OCI-LY1 (cell line): ENCODE data around the gene CYBB.

Experiments
- H2AFZ ChIP-seq: fragments of 200-600 bp; sonication (generic), shearing (Covaris generic); 2 replicates; pipeline ENCODE4 v1.6.0; 2014; ENCODE audit warnings: antibody characterized with exemption, mild to moderate bottlenecking, low read length
- H3F3A ChIP-seq: fragments of 200-600 bp; sonication (generic), shearing (Covaris generic); 2 replicates; pipeline ENCODE4 v1.6.0; 2014; ENCODE audit warnings: mild to moderate bottlenecking, antibody characterized with exemption, low read length, moderate library complexity; ENCODE audit not compliant: insufficient read depth
- H3K27ac ChIP-seq: fragments of 200-600 bp; sonication (generic); 2 replicates; pipeline ENCODE4 v1.5.1; 2014; ENCODE audit warnings: low read length, mixed run types, mild to moderate bottlenecking, low read depth; ENCODE audit not compliant: poor library complexity, severe bottlenecking
- H3K27me3 ChIP-seq: fragments of 200-600 bp; sonication (generic); 2 replicates; pipeline ENCODE4 v1.6.0; 2014; ENCODE audit warnings: antibody characterized with exemption, mild to moderate bottlenecking, low read length, moderate library complexity; ENCODE audit not compliant: insufficient read depth
- H3K36me3 ChIP-seq: fragments of 200-600 bp; sonication (generic); 2 replicates; pipeline ENCODE4 v1.6.1; 2014; ENCODE audit warnings: mild to moderate bottlenecking, antibody characterized with exemption, low read length, moderate library complexity, mixed read lengths; ENCODE audit not compliant: insufficient read depth
- H3K4me1 ChIP-seq: fragments of 200-600 bp; sonication (generic); 2 replicates; pipeline ENCODE4 v1.5.1; 2014; ENCODE audit warnings: mild to moderate bottlenecking, low read length, moderate library complexity; ENCODE audit not compliant: insufficient read depth, severe bottlenecking
- H3K4me2 ChIP-seq: fragments of 200-600 bp; sonication (generic), shearing (Covaris generic); 2 replicates; pipeline ENCODE4 v1.6.1; 2014; ENCODE audit warnings: low read length
- H3K4me3 ChIP-seq: fragments of 200-600 bp; sonication (generic); 2 replicates; pipeline ENCODE4 v1.5.1; 2014; ENCODE audit warnings: low read length, low read depth, mild to moderate bottlenecking, mixed read lengths; ENCODE audit not compliant: poor library complexity, severe bottlenecking
- H3K79me2 ChIP-seq: fragments of 200-600 bp; shearing (Covaris generic); 2 replicates; pipeline ENCODE4 v1.6.1; 2016; ENCODE audit warnings: mixed run types, low read length, mixed read lengths; ENCODE audit not compliant: insufficient read depth
- H3K9ac ChIP-seq: fragments of 200-600 bp; sonication (generic), shearing (Covaris generic); 2 replicates; pipeline ENCODE4 v1.6.1; 2014; ENCODE audit warnings: mild to moderate bottlenecking, low read length, mixed read lengths
- H3K9me2 ChIP-seq: fragments of 200-600 bp; sonication (generic), shearing (Covaris generic); 2 replicates; pipeline ENCODE4 v1.6.1; 2014; ENCODE audit warnings: low read depth, mild to moderate bottlenecking, low read length, mixed read lengths
- H3K9me3 ChIP-seq: fragments of 200-600 bp; shearing (Covaris generic); 2 replicates; pipeline ENCODE4 v1.6.1; 2014; ENCODE audit warnings: low read length, mixed read lengths
- H4K20me1 ChIP-seq: fragments of 200-600 bp; sonication (generic), shearing (Covaris generic); 2 replicates; pipeline ENCODE4 v1.6.0; 2016; ENCODE audit warnings: mild to moderate bottlenecking, low read length; ENCODE audit not compliant: insufficient read depth
- EZH2 ChIP-seq: fragments of 200-600 bp; sonication (generic), shearing (Covaris generic); IDR thresholded peaks from 2 replicates; pipeline ENCODE4 v1.8.0; 2017; ENCODE audit warnings: borderline replicate concordance, mixed run types, mild to moderate bottlenecking, antibody characterized with exemption, low read length, moderate library complexity, mixed read lengths
- TF ChIP-seq, protein P1 (sequence below): fragments of 200-600 bp; sonication (generic), shearing (Covaris generic); IDR thresholded peaks from 2 replicates; pipeline ENCODE4 v1.5.1; 2017; ENCODE audit warnings: mild to moderate bottlenecking, antibody characterized with exemption, low read length, moderate library complexity, mixed read lengths

The CYBB gene

GRCh38 chrX:37783305-37783704 is 3.4 kb downstream of the CYBB start:
- H3F3A ChIP-seq = no peaks in the 10 kb centered on the region
- H3K4me3 ChIP-seq = no peak overlapping the region
- H3K9me2 ChIP-seq = no peaks in the 10 kb centered on the region
- H3K27me3 ChIP-seq = no peaks in the 10 kb centered on the region
- no peak overlapping the region for H3K4me2 ChIP-seq
- no peak overlapping the region for H2AFZ ChIP-seq
- no peaks in the 10 kb centered on the region for H3K36me3 ChIP-seq
- no peaks in the 10 kb centered on the region for H3K9me3 ChIP-seq
- no peak overlapping the region for H3K9ac ChIP-seq
- no peaks in the 10 kb centered on the region for H4K20me1 ChIP-seq
- H3K27ac ChIP-seq = peak overlapping the region; percentile 60
- TF ChIP-seq, protein P1, sequence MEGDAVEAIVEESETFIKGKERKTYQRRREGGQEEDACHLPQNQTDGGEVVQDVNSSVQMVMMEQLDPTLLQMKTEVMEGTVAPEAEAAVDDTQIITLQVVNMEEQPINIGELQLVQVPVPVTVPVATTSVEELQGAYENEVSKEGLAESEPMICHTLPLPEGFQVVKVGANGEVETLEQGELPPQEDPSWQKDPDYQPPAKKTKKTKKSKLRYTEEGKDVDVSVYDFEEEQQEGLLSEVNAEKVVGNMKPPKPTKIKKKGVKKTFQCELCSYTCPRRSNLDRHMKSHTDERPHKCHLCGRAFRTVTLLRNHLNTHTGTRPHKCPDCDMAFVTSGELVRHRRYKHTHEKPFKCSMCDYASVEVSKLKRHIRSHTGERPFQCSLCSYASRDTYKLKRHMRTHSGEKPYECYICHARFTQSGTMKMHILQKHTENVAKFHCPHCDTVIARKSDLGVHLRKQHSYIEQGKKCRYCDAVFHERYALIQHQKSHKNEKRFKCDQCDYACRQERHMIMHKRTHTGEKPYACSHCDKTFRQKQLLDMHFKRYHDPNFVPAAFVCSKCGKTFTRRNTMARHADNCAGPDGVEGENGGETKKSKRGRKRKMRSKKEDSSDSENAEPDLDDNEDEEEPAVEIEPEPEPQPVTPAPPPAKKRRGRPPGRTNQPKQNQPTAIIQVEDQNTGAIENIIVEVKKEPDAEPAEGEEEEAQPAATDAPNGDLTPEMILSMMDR = no peak
- no peak for TF ChIP-seq EZH2
- H3K4me1 ChIP-seq = peaks cover 83% of the 10 kb centered on the region
- no peaks in the 10 kb centered on the region for H3K79me2 ChIP-seq

- Histone ChIP-seq H3K9me2 (no peaks in the 10 kb centered on the region), H3K79me2 (no peaks in the 10 kb centered on the region), H3K27me3 (no peaks in the 10 kb centered on the region), H4K20me1 (no peaks in the 10 kb centered on the region), H2AFZ (peak overlapping the region; percentile 49; the same call in 1 of the 2 replicates), H3K4me2 (peak overlapping the region; percentile 37; the same call in 1 of the 2 replicates), H3F3A (no peaks in the 10 kb centered on the region), H3K4me3 (peak overlapping the region; percentile 18), H3K36me3 (no peaks in the 10 kb centered on the region), H3K9me3 (no peaks in the 10 kb centered on the region), H3K4me1 (peaks cover 77% of the 10 kb centered on the region), H3K9ac (peak overlapping the region; percentile 20; the same call in 1 of the 2 replicates), H3K27ac (peak overlapping the region; percentile 83)
- TF ChIP-seq EZH2 = no peak
- TF ChIP-seq, protein P1 = no peak
These were observed 5.7 kb downstream of the CYBB start for GRCh38 chrX:37785569-37785968.

DNA sequence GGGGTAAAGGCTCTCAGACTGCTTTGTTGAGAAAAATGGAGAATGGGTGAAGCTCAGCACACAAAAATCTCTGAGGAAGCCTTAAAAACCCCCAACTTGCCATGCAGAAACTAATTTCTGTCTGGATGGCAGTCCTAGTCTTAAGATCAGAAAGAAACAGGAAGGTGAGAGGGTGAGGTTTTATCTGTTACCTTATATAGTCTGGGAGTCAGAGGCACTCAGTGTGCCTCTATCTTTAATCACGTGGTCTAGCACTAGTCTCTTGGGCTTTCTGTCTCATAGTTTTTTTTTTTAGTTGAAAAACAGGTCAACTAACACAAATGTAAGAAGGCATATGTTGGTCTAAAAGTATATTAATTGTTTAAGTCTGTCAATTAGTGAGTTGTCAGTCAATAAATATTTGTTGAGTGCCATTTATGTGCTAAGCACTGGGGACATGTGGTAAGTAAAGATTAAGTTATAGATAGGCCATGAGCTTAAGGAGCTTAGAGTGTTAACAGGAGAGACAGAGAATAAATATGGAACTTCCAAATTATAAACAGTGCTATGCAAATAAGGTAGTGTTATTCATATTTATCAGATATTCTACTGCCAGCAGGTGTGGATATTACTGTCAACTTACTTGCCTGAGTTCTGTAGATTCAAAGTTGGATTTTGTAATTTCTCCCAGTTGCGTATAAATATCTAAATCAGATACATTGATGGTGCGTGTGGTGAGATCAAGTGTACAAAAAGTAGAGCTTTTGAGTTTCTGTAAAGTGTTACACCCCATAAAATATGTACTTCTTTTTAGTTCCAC is 7.0 kb downstream of the CYBB start:
- Histone ChIP-seq H4K20me1 (no peaks in the 10 kb centered on the region), H3K9me2 (no peaks in the 10 kb centered on the region), H3F3A (no peaks in the 10 kb centered on the region), H3K9ac (peak overlapping the region; percentile 12; the same call in 1 of the 2 replicates), H3K9me3 (no peaks in the 10 kb centered on the region), H3K4me3 (peak overlapping the region; percentile 19), H3K27ac (peak overlapping the region; percentile 83), H3K4me1 (peaks cover 65% of the 10 kb centered on the region), H3K79me2 (no peaks in the 10 kb centered on the region), H3K36me3 (no peaks in the 10 kb centered on the region), H3K4me2 (peak overlapping the region; percentile 37), H2AFZ (no peak overlapping the region), H3K27me3 (no peaks in the 10 kb centered on the region)
- no peak for TF ChIP-seq EZH2
- TF ChIP-seq, protein P1 = no peak
